Endothelial cell of umbilical vein (primary cell): ENCODE results near the gene FOXE1. TPM values are rescaled to one million over a fixed set of nuclear protein-coding genes. Genes with fewer than 3 reads are reported as not detected.

Experiments used
- BruUV-seq: library from RNA; stranded (reverse); fragments of 400-500 nt; replicated peaks from 2 replicates; lab custom pipeline; 2021; lab: Mats Ljungman, UMichigan
- CTCF ChIA-PET: fragments of 300-600, 350-600 bp; sonication (Branson Sonifier 250); formaldehyde crosslinking; loops from one replicate; lab custom pipeline; 2021; ENCODE audit warnings: antibody characterized with exemption, inconsistent platforms; lab: Charles Lee
- POLR2A ChIA-PET: fragments of 300-600, 350-600 bp; sonication (Branson Sonifier 250); formaldehyde crosslinking; loops from one replicate; lab custom pipeline; 2021; ENCODE audit warnings: antibody characterized with exemption, inconsistent platforms; lab: Charles Lee
- DNase-seq: peaks from one replicate; pipeline ENCODE4 v3.0.0-alpha.2; 2011; ENCODE audit warnings: low read depth, low spot score
- FAIRE-seq: peaks from 2 replicates; lab custom pipeline; 2011; peaks lifted over from hg19 to GRCh38; lab: Jason Lieb, UNC
- H2AFZ ChIP-seq: 2 replicates; pipeline ENCODE4 v1.6.0; 2012; ENCODE audit warnings: low read depth, low read length, control low read depth, inconsistent platforms
- H3K27ac ChIP-seq: 2 replicates; pipeline ENCODE4 v1.5.1; 2011; ENCODE audit warnings: low read depth, mild to moderate bottlenecking, control low read depth, low read length, moderate library complexity; ENCODE audit not compliant: insufficient read depth
- H3K27me3 ChIP-seq, 2 experiments: 2 replicates each; pipeline versions ENCODE4 v1.6.0 to v1.6.1; 2011; ENCODE audit warnings: low read length in 2 of 2, mixed read lengths in 1 of 2; ENCODE audit not compliant: control insufficient read depth in 2 of 2, insufficient read depth in 2 of 2
- H3K36me3 ChIP-seq, 2 experiments: 2 replicates in 1 of 2; 3 replicates in 1 of 2; pipeline ENCODE4 v1.5.1; 2011; ENCODE audit warnings: low read length in 2 of 2, mild to moderate bottlenecking in 1 of 2, moderate library complexity in 1 of 2; ENCODE audit not compliant: control insufficient read depth in 2 of 2, insufficient read depth in 2 of 2; ENCODE audit errors: extremely low read depth in 1 of 2
- H3K4me1 ChIP-seq: 3 replicates; pipeline ENCODE4 v1.5.1; 2011; ENCODE audit warnings: mild to moderate bottlenecking, low read length; ENCODE audit not compliant: control insufficient read depth, insufficient read depth; ENCODE audit errors: extremely low read depth
- H3K4me2 ChIP-seq: 2 replicates; pipeline ENCODE4 v1.6.1; 2011; ENCODE audit warnings: low read length, control low read depth, mixed read lengths; ENCODE audit not compliant: insufficient read depth
- H3K4me3 ChIP-seq, 3 experiments: fragments of 200-600 bp in 1 of 3; sonication (generic), shearing (Covaris generic) in 1 of 3; replicated peaks in 1 of 3; 2 replicates each; pipeline ENCODE4 v1.5.1; 2011 to 2016; ENCODE audit warnings: control low read depth in 3 of 3, low read length in 3 of 3, mild to moderate bottlenecking in 2 of 3, inconsistent platforms in 1 of 3, low read depth in 1 of 3, moderate library complexity in 1 of 3; ENCODE audit not compliant: insufficient read depth in 1 of 3
- H3K79me2 ChIP-seq: 2 replicates; pipeline ENCODE4 v1.6.0; 2012; ENCODE audit warnings: low read length, inconsistent platforms; ENCODE audit not compliant: control insufficient read depth, insufficient read depth
- H3K9ac ChIP-seq: replicated peaks from 2 replicates; pipeline ENCODE3; 2011; ENCODE audit warnings: low read length, control low read depth; ENCODE audit not compliant: insufficient read depth; ENCODE audit errors: extremely low read depth
- H3K9me1 ChIP-seq: replicated peaks from 3 replicates; pipeline ENCODE4 v1.6.0; 2011; ENCODE audit warnings: mild to moderate bottlenecking, low read length; ENCODE audit not compliant: control insufficient read depth, insufficient read depth; ENCODE audit errors: extremely low read depth
- H3K9me3 ChIP-seq: replicated peaks from 2 replicates; pipeline ENCODE4 v1.5.1; 2012; ENCODE audit warnings: low read length, inconsistent platforms; ENCODE audit not compliant: control insufficient read depth, insufficient read depth
- H4K20me1 ChIP-seq: replicated peaks from 2 replicates; pipeline ENCODE3; 2011; ENCODE audit warnings: mild to moderate bottlenecking, low read length; ENCODE audit not compliant: control insufficient read depth, insufficient read depth; ENCODE audit errors: extremely low read depth
- CTCF ChIP-seq, 2 donors: IDR thresholded peaks; 1 replicate in 1 of 2; 2 replicates in 1 of 2; pipeline ENCODE4 v1.5.1; 2011; ENCODE audit warnings: low read length in 2 of 2, mild to moderate bottlenecking in 2 of 2, moderate library complexity in 2 of 2, control low read depth in 1 of 2, inconsistent platforms in 1 of 2, low read depth in 1 of 2; ENCODE audit not compliant: insufficient read depth in 1 of 2; ENCODE audit errors: extremely low read depth in 1 of 2
- EZH2 ChIP-seq: IDR thresholded peaks from 2 replicates; pipeline ENCODE4 v1.6.1; 2012; ENCODE audit warnings: borderline replicate concordance, low read depth, mild to moderate bottlenecking, moderate library complexity, low read length, inconsistent platforms; ENCODE audit not compliant: severe bottlenecking
- FOS ChIP-seq: IDR thresholded peaks from 2 replicates; pipeline ENCODE4 v1.6.1; 2011; ENCODE audit warnings: mild to moderate bottlenecking, low read length, moderate library complexity, borderline replicate concordance; ENCODE audit not compliant: insufficient read depth
- GATA2 ChIP-seq: IDR thresholded peaks from 2 replicates; pipeline ENCODE4 v1.7.0; 2011; ENCODE audit warnings: low read depth, mild to moderate bottlenecking, moderate library complexity, mixed read lengths, low read length; ENCODE audit not compliant: insufficient read length, insufficient read depth
- JUN ChIP-seq: IDR thresholded peaks from 2 replicates; pipeline ENCODE4 v1.6.1; 2011; ENCODE audit warnings: borderline replicate concordance, low read depth; ENCODE audit not compliant: insufficient read length, insufficient read depth
- MYC ChIP-seq: IDR thresholded peaks from one replicate; pipeline ENCODE4 v1.6.1; 2011; ENCODE audit warnings: mild to moderate bottlenecking, low read depth, low read length
- POLR2A ChIP-seq: IDR thresholded peaks from 2 replicates; pipeline ENCODE4 v1.6.1; 2012; ENCODE audit warnings: low read depth, mild to moderate bottlenecking, control low read depth, low read length
- POLR2AphosphoS5 ChIP-seq: IDR thresholded peaks from 2 replicates; pipeline ENCODE4 v1.6.1; 2012; ENCODE audit warnings: low read depth, mild to moderate bottlenecking, control low read depth, low read length, moderate library complexity; ENCODE audit not compliant: insufficient read depth
- dilution Hi-C: fragments of 300-500 bp; cut with MboI; formaldehyde crosslinking; loops from one replicate; pipeline ENCODE4 v1.15.0; 2019; ENCODE audit warnings: low sequenced_read_pairs; ENCODE audit not compliant: extremely low pct_ligation_motif_present
- intact Hi-C: fragments of 100-400 bp; cut with micrococcal nuclease; formaldehyde crosslinking; loops from one replicate; pipeline ENCODE4 v1.10.0; 2022
- polyA plus RNA-seq, 4 experiments: library from polyadenylated mRNA; depleted of rRNA in 3 of 4; stranded (reverse) in 3 of 4; unstranded in 1 of 4; fragments of >200 nt; gene quantifications; 2 replicates each; pipeline versions ENCODE4 v1.2.1 to v1.2.3, GENCODE V29; 2011 to 2012; ENCODE audit warnings: missing spikeins in 1 of 4
- total RNA-seq: library from RNA; stranded (reverse); gene quantifications from 2 replicates; pipeline ENCODE4 v1.2.3, GENCODE V29; 2021
- TF ChIP-seq, protein P1 (sequence below): IDR thresholded peaks from 2 replicates; pipeline ENCODE4 v1.6.1; 2011; ENCODE audit not compliant: insufficient read depth, insufficient read length

The FOXE1 gene
- total and polyA plus RNA-seq, 2 donors (not counting 3 experiments of a cell fraction or from before 2014, with no cell fraction given) = not detected

DNA sequence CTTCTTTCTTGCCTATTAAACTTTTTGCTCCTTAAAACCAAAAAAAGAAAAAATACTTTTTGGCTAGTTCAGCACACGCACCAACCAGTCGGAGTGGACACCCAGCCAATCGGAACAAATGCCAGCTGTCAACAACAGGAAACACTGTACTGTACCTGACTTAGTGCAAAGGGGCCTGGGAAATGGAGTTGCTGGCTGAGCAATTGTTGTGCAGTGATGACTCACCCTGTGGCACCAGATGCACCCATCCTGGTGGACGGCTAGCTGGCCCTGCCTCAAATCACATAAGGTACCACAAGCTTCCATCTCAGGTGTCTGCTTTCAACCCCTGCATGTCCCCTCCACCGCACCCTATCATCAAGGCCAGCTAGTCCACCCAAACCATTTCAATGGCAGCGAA lies 20.9 kb downstream of the FOXE1 start:
- H3K9ac ChIP-seq = no peak overlapping the region
- intact Hi-C loops = no loop called here
- no TSS peak for BruUV-seq
- no peak for TF ChIP-seq FOS
- TF ChIP-seq JUN = no peak
- no peak for TF ChIP-seq CTCF (IDR thresholded peaks at IDR 0.05; ENCODE audit: extremely low read depth in 1 of 2, insufficient read depth in 1 of 2, low read depth in 1 of 2, low read length in 2 of 2)
- no peak for TF ChIP-seq POLR2AphosphoS5
- no peak for TF ChIP-seq EZH2
- TF ChIP-seq MYC = no peak
- no peak overlapping the region for H3K4me3 ChIP-seq
- H3K4me1 ChIP-seq = no peaks in the 10 kb centered on the region
- H4K20me1 ChIP-seq = no peaks in the 10 kb centered on the region
- ChIA-PET CTCF (interaction anchor here (1.3 kb wide), 1 partner anchor 27 kb away, joined by 3 read pairs; no protein-coding TSS in a partner anchor), POLR2A (no interaction called here)
- dilution Hi-C loops = no loop called here
- H3K27ac ChIP-seq = no peak overlapping the region
- H3K9me1 ChIP-seq = no peaks in the 10 kb centered on the region
- FAIRE-seq (no peak), DNase-seq (no peak)
- H3K9me3 ChIP-seq = no peaks in the 10 kb centered on the region
- H2AFZ ChIP-seq = no peak overlapping the region
- H3K27me3 ChIP-seq = peaks cover 4% of the 10 kb centered on the region in 2 experiments
- H3K79me2 ChIP-seq = no peaks in the 10 kb centered on the region
- H3K36me3 ChIP-seq = no peaks in the 10 kb centered on the region
- no peak overlapping the region for H3K4me2 ChIP-seq

GRCh38 chr9:97874624-97875023 lies 21.6 kb downstream of the FOXE1 start:
- Histone ChIP-seq H3K4me3 (no peak overlapping the region), H3K27me3 (peaks cover 0 to 4% of the 10 kb centered on the region in 2 experiments), H2AFZ (no peak overlapping the region), H3K79me2 (no peaks in the 10 kb centered on the region), H3K9me3 (no peaks in the 10 kb centered on the region), H3K4me1 (no peaks in the 10 kb centered on the region), H3K27ac (no peak overlapping the region), H3K36me3 (no peaks in the 10 kb centered on the region), H3K4me2 (no peak overlapping the region), H4K20me1 (no peaks in the 10 kb centered on the region), H3K9me1 (no peaks in the 10 kb centered on the region), H3K9ac (no peak overlapping the region)
- dilution Hi-C loops (no loop called here), intact Hi-C loops (no loop called here)
- FAIRE-seq (no peak), DNase-seq (no peak)
- no TSS peak for BruUV-seq
- ChIA-PET POLR2A (no interaction called here), CTCF (no interaction called here)
- TF ChIP-seq GATA2 (no peak), EZH2 (no peak), POLR2A (no peak), JUN (no peak), CTCF (IDR thresholded peaks at IDR 0.05; ENCODE audit: extremely low read depth in 1 of 2, insufficient read depth in 1 of 2, low read depth in 1 of 2, low read length in 2 of 2) (no peak), MYC (no peak), POLR2AphosphoS5 (no peak), FOS (no peak)
- TF ChIP-seq, protein P1, sequence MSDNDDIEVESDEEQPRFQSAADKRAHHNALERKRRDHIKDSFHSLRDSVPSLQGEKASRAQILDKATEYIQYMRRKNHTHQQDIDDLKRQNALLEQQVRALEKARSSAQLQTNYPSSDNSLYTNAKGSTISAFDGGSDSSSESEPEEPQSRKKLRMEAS = no peak
